ENCODE results near the gene OPRL1.
A peak's percentile ranks its signal among the peaks of the same experiment; 100 is the strongest.

Gene OPRL1

DNA sequence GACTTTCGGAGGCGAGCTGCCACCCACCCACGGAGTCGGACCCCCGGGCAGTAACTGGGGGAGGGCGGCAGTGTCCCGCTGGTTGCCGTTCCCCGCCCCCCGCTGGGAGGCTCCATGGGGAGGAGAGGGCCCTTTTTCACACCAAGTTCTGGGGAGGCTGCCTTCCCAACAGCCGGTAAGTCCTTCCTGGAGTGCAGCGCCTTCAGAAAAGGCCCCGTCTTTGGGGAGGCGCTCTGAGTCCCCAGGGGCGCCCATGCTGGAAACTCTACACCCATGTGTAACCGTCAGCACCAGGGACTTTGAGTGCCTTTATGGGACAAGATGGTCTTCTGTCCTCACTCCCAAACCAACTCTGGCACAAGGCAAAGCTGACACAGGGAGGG, 30.0 kb upstream of the OPRL1 start:
- H3K4me1 Mint-ChIP-seq (ENCODE audit: low read depth) = peaks cover 11% of the 10 kb centered on the region
- H3K9me3 Mint-ChIP-seq = no peaks in the 10 kb centered on the region
- H3K27me3 Mint-ChIP-seq = peaks cover 29% of the 10 kb centered on the region
- H3K27ac Mint-ChIP-seq = no peak overlapping the region
- H3K36me3 Mint-ChIP-seq (ENCODE audit: low read depth) = no peaks in the 10 kb centered on the region
- no peak overlapping the region for H3K4me3 Mint-ChIP-seq

GRCh38 chr20:64050261-64051032, 29.4 kb upstream of the OPRL1 start:
- Mint-ChIP-seq H3K27ac (no peak overlapping the region), H3K4me3 (no peak overlapping the region), H3K27me3 (peaks cover 29% of the 10 kb centered on the region), H3K9me3 (no peaks in the 10 kb centered on the region), H3K36me3 (ENCODE audit: low read depth) (no peaks in the 10 kb centered on the region), H3K4me1 (ENCODE audit: low read depth) (peaks cover 11% of the 10 kb centered on the region)

DNA sequence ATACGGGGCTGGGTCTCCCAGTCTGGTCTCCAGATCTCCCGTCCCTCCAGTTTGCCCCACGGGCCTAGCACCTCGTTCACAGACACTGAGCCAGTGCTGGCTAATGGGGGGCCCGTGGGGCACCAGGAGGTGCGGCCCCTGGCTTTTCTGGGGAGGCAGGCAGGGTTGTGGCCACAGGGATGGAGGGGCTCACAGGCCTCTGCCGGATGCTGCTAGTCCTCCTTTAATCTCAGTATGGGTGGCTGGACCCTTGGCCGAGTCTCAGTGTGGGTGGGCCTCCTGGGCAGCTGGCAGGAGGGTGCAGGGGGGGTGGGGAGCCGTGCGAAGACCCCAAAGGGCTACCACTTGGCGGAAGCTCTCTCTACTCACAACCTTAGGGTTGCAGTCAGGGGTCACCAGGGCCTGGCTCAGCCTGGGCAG, 28.8 kb upstream of the OPRL1 start:
- peaks cover 7% of the 10 kb centered on the region for H3K4me1 Mint-ChIP-seq (ENCODE audit: low read depth)
- H3K9me3 Mint-ChIP-seq = no peaks in the 10 kb centered on the region
- H3K36me3 Mint-ChIP-seq (ENCODE audit: low read depth) = no peaks in the 10 kb centered on the region
- H3K27ac Mint-ChIP-seq = no peak overlapping the region
- no peak overlapping the region for H3K4me3 Mint-ChIP-seq
- peaks cover 28% of the 10 kb centered on the region for H3K27me3 Mint-ChIP-seq

- H3K27ac Mint-ChIP-seq = no peak overlapping the region
- no peak overlapping the region for H3K4me3 Mint-ChIP-seq
- H3K36me3 Mint-ChIP-seq (ENCODE audit: low read depth) = no peaks in the 10 kb centered on the region
- H3K9me3 Mint-ChIP-seq = no peaks in the 10 kb centered on the region
- peaks cover under 1% of the 10 kb centered on the region for H3K4me1 Mint-ChIP-seq (ENCODE audit: low read depth)
- H3K27me3 Mint-ChIP-seq = peaks cover 21% of the 10 kb centered on the region
Measured at GRCh38 chr20:64051561-64052325, 28.1 kb upstream of the OPRL1 start.

DNA sequence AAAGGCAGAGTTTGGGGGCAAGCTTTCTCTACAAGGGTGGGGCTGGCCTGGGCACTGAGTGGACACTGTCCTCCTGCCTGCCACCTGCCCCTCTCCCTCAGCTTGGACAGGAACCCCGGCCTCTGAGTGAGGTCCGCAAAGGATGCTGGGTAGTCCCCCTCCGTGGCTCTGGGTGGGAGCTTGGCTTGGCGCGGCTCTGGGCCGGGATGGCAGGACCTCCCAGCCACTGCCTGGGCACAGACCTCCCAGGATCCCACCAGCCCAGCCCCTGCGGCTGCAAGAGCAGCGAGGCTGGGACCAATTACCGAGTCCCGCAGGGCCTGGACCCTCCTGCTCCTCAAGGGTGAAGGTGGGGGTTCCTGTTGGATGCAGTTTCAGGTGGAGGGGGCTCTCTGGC, 27.6 kb upstream of the OPRL1 start:
- Mint-ChIP-seq H3K36me3 (ENCODE audit: low read depth) (no peaks in the 10 kb centered on the region), H3K4me1 (ENCODE audit: low read depth) (peaks cover 3% of the 10 kb centered on the region), H3K9me3 (no peaks in the 10 kb centered on the region), H3K27me3 (peaks cover 15% of the 10 kb centered on the region), H3K27ac (no peak overlapping the region), H3K4me3 (no peak overlapping the region)

DNA sequence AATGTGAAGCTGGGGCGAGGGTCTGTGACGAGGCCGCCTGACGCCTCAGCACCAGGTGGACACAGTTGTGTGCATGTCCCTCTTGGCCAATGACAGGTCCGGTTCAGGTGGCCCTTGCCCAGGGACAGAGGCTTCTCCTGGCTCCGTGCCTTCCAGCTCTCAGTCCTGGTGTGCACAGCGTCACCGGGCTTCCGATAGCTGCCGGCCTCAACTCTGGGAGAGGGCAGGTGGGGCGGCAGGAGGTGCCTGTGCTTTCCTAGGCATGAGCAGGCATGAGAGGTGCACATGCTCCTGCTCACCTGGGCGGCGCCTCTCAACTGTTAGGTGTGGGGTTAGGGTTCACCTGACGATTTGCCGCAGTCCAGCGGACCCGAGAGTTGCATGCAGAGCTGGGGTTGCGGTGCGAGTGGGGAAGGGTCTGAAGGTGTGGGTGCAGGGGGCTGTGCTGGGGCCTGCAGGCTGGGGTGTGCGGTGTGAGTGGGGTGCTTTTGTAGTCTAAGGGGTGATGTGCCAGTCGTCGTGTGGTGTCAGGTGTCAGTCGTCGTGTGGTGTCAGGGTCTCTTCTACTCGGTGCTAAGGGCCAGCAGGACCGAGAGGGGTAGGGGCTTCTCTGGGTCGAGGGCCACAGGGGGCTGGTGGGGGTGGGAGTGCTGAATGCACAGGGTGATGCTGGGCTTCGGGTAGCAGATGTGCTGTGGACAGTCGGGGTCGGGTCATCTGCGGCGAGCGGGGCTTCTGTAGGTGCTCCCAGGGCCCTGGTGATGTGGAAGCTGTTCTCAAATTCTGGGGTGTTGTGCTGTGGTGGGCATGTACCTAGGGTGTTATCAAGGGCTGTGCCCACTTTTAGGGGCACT, 26.7 kb upstream of the OPRL1 start:
- H3K27me3 Mint-ChIP-seq = peaks cover 13% of the 10 kb centered on the region
- peaks cover 12% of the 10 kb centered on the region for H3K4me1 Mint-ChIP-seq (ENCODE audit: low read depth)
- H3K36me3 Mint-ChIP-seq (ENCODE audit: low read depth) = no peaks in the 10 kb centered on the region
- H3K9me3 Mint-ChIP-seq = no peaks in the 10 kb centered on the region
- H3K4me3 Mint-ChIP-seq = no peak overlapping the region
- H3K27ac Mint-ChIP-seq = no peak overlapping the region

- Mint-ChIP-seq H3K36me3 (ENCODE audit: low read depth) (no peaks in the 10 kb centered on the region), H3K4me3 (no peak overlapping the region), H3K27ac (no peak overlapping the region), H3K4me1 (ENCODE audit: low read depth) (peaks cover 17% of the 10 kb centered on the region), H3K27me3 (peaks cover 13% of the 10 kb centered on the region), H3K9me3 (no peaks in the 10 kb centered on the region)
Measured at GRCh38 chr20:64053841-64054661, 25.8 kb upstream of the OPRL1 start.

DNA sequence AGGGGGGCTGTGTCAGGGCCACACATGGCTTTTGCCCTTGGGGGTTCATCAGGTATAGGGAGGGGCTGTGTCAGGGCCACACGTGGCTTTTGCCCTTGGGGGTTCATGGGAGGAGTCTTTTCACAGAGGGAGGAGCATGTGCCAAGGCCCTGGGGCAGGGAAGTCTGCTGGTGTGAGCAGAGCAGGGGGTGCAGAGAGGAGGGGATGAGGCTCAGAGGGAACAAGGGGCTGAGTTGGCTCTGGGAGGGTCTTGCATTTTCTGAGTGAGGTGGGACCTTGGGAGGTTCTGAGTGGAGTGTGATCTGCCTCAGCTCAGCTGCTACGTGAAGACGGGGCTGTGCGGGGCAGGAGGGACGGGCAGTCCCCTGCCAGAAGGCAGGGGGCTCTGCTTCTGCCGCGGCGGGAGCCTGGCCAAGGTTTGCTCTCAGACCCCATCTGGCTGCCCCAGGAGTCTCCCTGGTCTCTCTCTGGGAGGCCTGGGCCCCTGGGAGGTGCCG, 24.4 kb upstream of the OPRL1 start:
- Mint-ChIP-seq H3K27me3 (peaks cover 12% of the 10 kb centered on the region), H3K9me3 (no peaks in the 10 kb centered on the region), H3K36me3 (ENCODE audit: low read depth) (no peaks in the 10 kb centered on the region), H3K4me3 (no peak overlapping the region), H3K27ac (no peak overlapping the region), H3K4me1 (ENCODE audit: low read depth) (peaks cover 17% of the 10 kb centered on the region)

GRCh38 chr20:64055893-64056638, 23.8 kb upstream of the OPRL1 start:
- peaks cover 7% of the 10 kb centered on the region for H3K27me3 Mint-ChIP-seq
- H3K4me1 Mint-ChIP-seq (ENCODE audit: low read depth) = peaks cover 17% of the 10 kb centered on the region
- H3K36me3 Mint-ChIP-seq (ENCODE audit: low read depth) = no peaks in the 10 kb centered on the region
- H3K27ac Mint-ChIP-seq = no peak overlapping the region
- H3K9me3 Mint-ChIP-seq = no peaks in the 10 kb centered on the region
- no peak overlapping the region for H3K4me3 Mint-ChIP-seq

DNA sequence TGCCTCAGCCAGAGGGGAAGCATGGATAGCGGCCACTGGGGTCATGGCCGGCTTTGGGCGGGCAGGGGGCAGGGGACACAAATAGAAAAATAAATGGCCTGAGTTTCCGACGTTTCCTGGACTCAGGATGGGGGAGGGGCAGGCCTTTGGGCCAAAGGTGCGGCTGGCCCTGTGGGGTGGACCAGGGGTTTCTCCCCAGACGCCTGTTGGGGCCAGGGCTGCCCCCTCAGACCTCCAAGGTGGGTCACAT, 23.3 kb upstream of the OPRL1 start:
- Mint-ChIP-seq H3K27me3 (peaks cover 4% of the 10 kb centered on the region), H3K27ac (no peak overlapping the region)

GRCh38 chr20:64056889-64057627, 22.8 kb upstream of the OPRL1 start:
- Mint-ChIP-seq H3K9me3 (no peaks in the 10 kb centered on the region), H3K4me3 (peak overlapping the region; percentile 57), H3K4me1 (ENCODE audit: low read depth) (peaks cover 20% of the 10 kb centered on the region), H3K27ac (peak overlapping the region; percentile 45), H3K27me3 (no peaks in the 10 kb centered on the region), H3K36me3 (ENCODE audit: low read depth) (no peaks in the 10 kb centered on the region)

More for the DNA sequence above, 23.3 kb upstream of the OPRL1 start:
- Mint-ChIP-seq H3K36me3 (ENCODE audit: low read depth) (no peaks in the 10 kb centered on the region), H3K4me3 (no peak overlapping the region), H3K9me3 (no peaks in the 10 kb centered on the region), H3K4me1 (ENCODE audit: low read depth) (peaks cover 17% of the 10 kb centered on the region)

- Mint-ChIP-seq H3K9me3 (no peaks in the 10 kb centered on the region), H3K4me3 (peak overlapping the region; percentile 57), H3K4me1 (ENCODE audit: low read depth) (peaks cover 23% of the 10 kb centered on the region), H3K27me3 (no peaks in the 10 kb centered on the region), H3K36me3 (ENCODE audit: low read depth) (no peaks in the 10 kb centered on the region), H3K27ac (peak overlapping the region; percentile 45)
Measured at GRCh38 chr20:64057628-64058498, 22.0 kb upstream of the OPRL1 start.

Measured in stimulated activated naive CD8-positive, alpha-beta T cell treated with anti-CD3 and anti-CD28 coated beads, Interleukin-15, Interleukin-2, amounts not matched to agents 100 ng/mL and 50 ng/mL, for 24 hours (primary cell).